VCaP (cell line): ENCODE results near the gene STRADA.
"Not testable (repeated sequence)": the region's sequence is repeated elsewhere in the genome, so short reads cannot be mapped to it uniquely, and the experiment has no call there.

ENCODE experiments used
- H3K27ac ChIP-seq: fragments of 450-650 bp; 2 replicates; pipeline ENCODE4 v1.5.1; 2017
- CTCF ChIP-seq: fragments of 450-650 bp; conservative IDR thresholded peaks from 2 replicates; pipeline ENCODE4 v1.5.1; 2017; ENCODE audit warnings: mild to moderate bottlenecking, moderate library complexity

Gene STRADA

GRCh38 chr17:63752707-63753106, 11.1 kb upstream of the STRADA start:
- H3K27ac ChIP-seq = no peak overlapping the region
- TF ChIP-seq CTCF = no peak

GRCh38 chr17:63751806-63752205, 10.2 kb upstream of the STRADA start:
- TF ChIP-seq CTCF = no peak
- no peak overlapping the region for H3K27ac ChIP-seq

- H3K27ac ChIP-seq = peak overlapping the region; percentile 97
- TF ChIP-seq CTCF = no peak
Measured at GRCh38 chr17:63741143-63741407, 524 bp downstream of the STRADA start.

- no peak for TF ChIP-seq CTCF
- H3K27ac ChIP-seq = peak overlapping the region; percentile 97
Measured at GRCh38 chr17:63740464-63741142, 996 bp downstream of the STRADA start.

GRCh38 chr17:63735691-63736090, 5.9 kb downstream of the STRADA start:
- TF ChIP-seq CTCF = no peak
- no peak overlapping the region for H3K27ac ChIP-seq

GRCh38 chr17:63722403-63722802, 19.2 kb downstream of the STRADA start:
- no peak overlapping the region for H3K27ac ChIP-seq
- no peak for TF ChIP-seq CTCF

GRCh38 chr17:63720194-63720593, 21.4 kb downstream of the STRADA start:
- not testable (repeated sequence) for H3K27ac ChIP-seq

GRCh38 chr17:63718988-63719387, 22.6 kb downstream of the STRADA start:
- no peak for TF ChIP-seq CTCF
- H3K27ac ChIP-seq = no peak overlapping the region
